Measurements from ENCODE around the gene MNAT1. TPM values are rescaled to one million over a fixed set of nuclear protein-coding genes. Genes with fewer than 3 reads are reported as not detected.
A peak's percentile ranks its signal among the peaks of the same experiment; 100 is the strongest.

MNAT1 gene
- total and polyA plus RNA-seq, 9 of the 15 experiments (the other 6 are each of a cell fraction or from before 2014, with no cell fraction given), result 37.8 to 83.3 (median 60.4) TPM

GRCh38 chr14:60734465-60735242, at the start of gene MNAT1 (continued):
- TF ChIP-seq TCFL5 (CRISPR knock-in tag; conservative IDR thresholded peaks at IDR 0.05) (no peak), SIX5 (IDR thresholded peaks at IDR 0.05; ENCODE audit: borderline replicate concordance in 1 of 2, insufficient read depth in 1 of 2, low read depth in 1 of 2, low read length in 2 of 2) (peak in 1 of 2 experiments; percentile 39; a peak in 2 of 4 replicates), SMAD2 (IDR thresholded peaks at IDR 0.05; ENCODE audit: low read depth, low read length) (no peak), WHSC1 (IDR thresholded peaks at IDR 0.05; ENCODE audit: low read length) (no peak), PML (IDR thresholded peaks at IDR 0.05; ENCODE audit: low read length) (peak; percentile 53; the same call in 1 of the 2 replicates), POLR2H (tag; IDR thresholded peaks at IDR 0.05; ENCODE audit: low read depth) (0 out of 2 replicates have a peak, but pooled peaks have one; percentile 41), SREBF1 (IDR thresholded peaks at IDR 0.05; ENCODE audit: borderline replicate concordance, low read depth, low read length) (no peak), ZNF75A (CRISPR knock-in tag; IDR thresholded peaks at IDR 0.05) (no peak), KDM5B (IDR thresholded peaks at IDR 0.05; ENCODE audit: insufficient replicate concordance, low read depth, low read length) (peak; percentile 74), HLTF (IDR thresholded peaks at IDR 0.05) (0 out of 2 replicates have a peak, but pooled peaks have one; percentile 26), JUNB (CRISPR knock-in tag; conservative IDR thresholded peaks at IDR 0.05) (no peak), BRD9 (IDR thresholded peaks at IDR 0.05; ENCODE audit: low read depth, partially characterized antibody) (peak; percentile 45), RCOR1 (IDR thresholded peaks at IDR 0.05; ENCODE audit: borderline replicate concordance in 1 of 2, low read depth in 2 of 2, low read length in 2 of 2) (peak in 1 of 2 experiments; percentile 72; a peak in 1 of 4 replicates), NR2C1 (IDR thresholded peaks at IDR 0.05) (no peak), NR2C1 (tag; IDR thresholded peaks at IDR 0.05) (0 out of 2 replicates have a peak, but pooled peaks have one; percentile 25), E2F8 (IDR thresholded peaks at IDR 0.05; ENCODE audit: low read depth, partially characterized antibody) (peak; percentile 20), MTA3 (IDR thresholded peaks at IDR 0.05; ENCODE audit: borderline replicate concordance) (peak; percentile 75; the same call in 1 of the 2 replicates), CREB1 (IDR thresholded peaks at IDR 0.05) (no peak), CREB1 (CRISPR knock-in tag; IDR thresholded peaks at IDR 0.05) (no peak), GTF2A2 (tag; IDR thresholded peaks at IDR 0.05) (peak; percentile 78)
- TF ChIP-seq, protein P1, sequence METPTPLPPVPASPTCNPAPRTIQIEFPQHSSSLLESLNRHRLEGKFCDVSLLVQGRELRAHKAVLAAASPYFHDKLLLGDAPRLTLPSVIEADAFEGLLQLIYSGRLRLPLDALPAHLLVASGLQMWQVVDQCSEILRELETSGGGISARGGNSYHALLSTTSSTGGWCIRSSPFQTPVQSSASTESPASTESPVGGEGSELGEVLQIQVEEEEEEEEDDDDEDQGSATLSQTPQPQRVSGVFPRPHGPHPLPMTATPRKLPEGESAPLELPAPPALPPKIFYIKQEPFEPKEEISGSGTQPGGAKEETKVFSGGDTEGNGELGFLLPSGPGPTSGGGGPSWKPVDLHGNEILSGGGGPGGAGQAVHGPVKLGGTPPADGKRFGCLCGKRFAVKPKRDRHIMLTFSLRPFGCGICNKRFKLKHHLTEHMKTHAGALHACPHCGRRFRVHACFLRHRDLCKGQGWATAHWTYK (CRISPR knock-in tag; IDR thresholded peaks at IDR 0.05), result 0 out of 2 replicates have a peak, but pooled peaks have one; percentile 29
- TF ChIP-seq, protein P2, sequence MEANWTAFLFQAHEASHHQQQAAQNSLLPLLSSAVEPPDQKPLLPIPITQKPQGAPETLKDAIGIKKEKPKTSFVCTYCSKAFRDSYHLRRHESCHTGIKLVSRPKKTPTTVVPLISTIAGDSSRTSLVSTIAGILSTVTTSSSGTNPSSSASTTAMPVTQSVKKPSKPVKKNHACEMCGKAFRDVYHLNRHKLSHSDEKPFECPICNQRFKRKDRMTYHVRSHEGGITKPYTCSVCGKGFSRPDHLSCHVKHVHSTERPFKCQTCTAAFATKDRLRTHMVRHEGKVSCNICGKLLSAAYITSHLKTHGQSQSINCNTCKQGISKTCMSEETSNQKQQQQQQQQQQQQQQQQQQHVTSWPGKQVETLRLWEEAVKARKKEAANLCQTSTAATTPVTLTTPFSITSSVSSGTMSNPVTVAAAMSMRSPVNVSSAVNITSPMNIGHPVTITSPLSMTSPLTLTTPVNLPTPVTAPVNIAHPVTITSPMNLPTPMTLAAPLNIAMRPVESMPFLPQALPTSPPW (CRISPR knock-in tag; IDR thresholded peaks at IDR 0.05), result peak; percentile 45

Data from K562 (cell line).